GM18511 (cell line): ENCODE results near the gene TANGO2.

Source experiments
- ATAC-seq: cut with Tn5 transposase; IDR thresholded peaks from one replicate; pipeline ENCODE4 v1.9.1; 2021; ENCODE audit warnings: mild to moderate bottlenecking, moderate library complexity; ENCODE audit not compliant: unreplicated experiment

The TANGO2 gene

GRCh38 chr22:19994851-19995610, 25.9 kb upstream of the TANGO2 start:
- ATAC-seq = no peak

- no peak for ATAC-seq
Observed at GRCh38 chr22:19995611-19996339, 25.1 kb upstream of the TANGO2 start.

GRCh38 chr22:19996694-19997384, 24.1 kb upstream of the TANGO2 start:
- no peak for ATAC-seq

- ATAC-seq = no peak
Observed at GRCh38 chr22:19997561-19998231, 23.2 kb upstream of the TANGO2 start.

- ATAC-seq = no peak
Observed at GRCh38 chr22:19998232-19998951, 22.5 kb upstream of the TANGO2 start.

GRCh38 chr22:19998991-19999820, 21.7 kb upstream of the TANGO2 start:
- ATAC-seq = no peak

GRCh38 chr22:20000246-20001081, 20.4 kb upstream of the TANGO2 start:
- no peak for ATAC-seq

GRCh38 chr22:20001082-20001638, 19.8 kb upstream of the TANGO2 start:
- ATAC-seq = no peak

GRCh38 chr22:20002128-20002527, 18.8 kb upstream of the TANGO2 start:
- ATAC-seq = no peak

GRCh38 chr22:20002636-20003035, 18.3 kb upstream of the TANGO2 start:
- ATAC-seq = no peak

- no peak for ATAC-seq
Observed at GRCh38 chr22:20003304-20003703, 17.6 kb upstream of the TANGO2 start.

- ATAC-seq = no peak
Observed at GRCh38 chr22:20004464-20004863, 16.4 kb upstream of the TANGO2 start.

GRCh38 chr22:20008221-20008995, 12.5 kb upstream of the TANGO2 start:
- no peak for ATAC-seq

GRCh38 chr22:20009018-20009491, 11.9 kb upstream of the TANGO2 start:
- ATAC-seq = no peak

GRCh38 chr22:20009582-20010306, 11.2 kb upstream of the TANGO2 start:
- no peak for ATAC-seq

GRCh38 chr22:20010307-20011122, 10.4 kb upstream of the TANGO2 start:
- ATAC-seq = no peak
